ENCODE measurements around the gene TMEM201.
"Not testable (repeated sequence)": the region's sequence is repeated elsewhere in the genome, so short reads cannot be mapped to it uniquely, and the experiment has no call there.

The TMEM201 gene, protein sequence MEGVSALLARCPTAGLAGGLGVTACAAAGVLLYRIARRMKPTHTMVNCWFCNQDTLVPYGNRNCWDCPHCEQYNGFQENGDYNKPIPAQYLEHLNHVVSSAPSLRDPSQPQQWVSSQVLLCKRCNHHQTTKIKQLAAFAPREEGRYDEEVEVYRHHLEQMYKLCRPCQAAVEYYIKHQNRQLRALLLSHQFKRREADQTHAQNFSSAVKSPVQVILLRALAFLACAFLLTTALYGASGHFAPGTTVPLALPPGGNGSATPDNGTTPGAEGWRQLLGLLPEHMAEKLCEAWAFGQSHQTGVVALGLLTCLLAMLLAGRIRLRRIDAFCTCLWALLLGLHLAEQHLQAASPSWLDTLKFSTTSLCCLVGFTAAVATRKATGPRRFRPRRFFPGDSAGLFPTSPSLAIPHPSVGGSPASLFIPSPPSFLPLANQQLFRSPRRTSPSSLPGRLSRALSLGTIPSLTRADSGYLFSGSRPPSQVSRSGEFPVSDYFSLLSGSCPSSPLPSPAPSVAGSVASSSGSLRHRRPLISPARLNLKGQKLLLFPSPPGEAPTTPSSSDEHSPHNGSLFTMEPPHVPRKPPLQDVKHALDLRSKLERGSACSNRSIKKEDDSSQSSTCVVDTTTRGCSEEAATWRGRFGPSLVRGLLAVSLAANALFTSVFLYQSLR

DNA sequence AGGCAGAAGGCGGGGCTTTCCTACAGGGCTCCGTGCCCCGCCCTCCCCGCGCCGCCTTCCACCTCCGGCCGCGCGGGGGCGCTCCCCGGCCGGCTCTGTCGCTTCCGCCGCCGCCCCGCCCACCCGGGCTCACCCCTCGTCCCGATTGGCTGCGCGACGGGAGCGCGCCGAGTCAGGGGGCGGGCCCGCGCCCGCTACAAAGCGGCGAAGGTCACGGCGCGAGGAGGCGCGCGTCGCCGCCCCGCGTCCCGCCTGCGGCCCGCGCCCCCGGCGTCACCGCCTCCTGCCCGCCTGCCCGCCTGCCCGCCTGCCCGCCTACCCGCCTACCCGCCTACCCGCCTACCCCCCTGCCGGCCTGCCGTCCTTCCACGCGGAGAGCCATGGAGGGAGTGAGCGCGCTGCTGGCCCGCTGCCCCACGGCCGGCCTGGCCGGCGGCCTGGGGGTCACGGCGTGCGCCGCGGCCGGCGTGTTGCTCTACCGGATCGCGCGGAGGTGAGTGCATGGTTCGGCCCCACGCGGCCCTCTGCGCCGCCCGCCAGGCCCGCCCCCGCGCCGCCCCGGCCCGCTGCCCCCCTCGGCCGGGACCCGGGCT is at the start of gene TMEM201:
Gene TMEM201, plus strand, starts transcription at position 361 of the 593 bp plus-strand sequence. Its CDS starts 20 bp downstream, at position 381.
- peak; percentile 90 for DNase-seq

DNA sequence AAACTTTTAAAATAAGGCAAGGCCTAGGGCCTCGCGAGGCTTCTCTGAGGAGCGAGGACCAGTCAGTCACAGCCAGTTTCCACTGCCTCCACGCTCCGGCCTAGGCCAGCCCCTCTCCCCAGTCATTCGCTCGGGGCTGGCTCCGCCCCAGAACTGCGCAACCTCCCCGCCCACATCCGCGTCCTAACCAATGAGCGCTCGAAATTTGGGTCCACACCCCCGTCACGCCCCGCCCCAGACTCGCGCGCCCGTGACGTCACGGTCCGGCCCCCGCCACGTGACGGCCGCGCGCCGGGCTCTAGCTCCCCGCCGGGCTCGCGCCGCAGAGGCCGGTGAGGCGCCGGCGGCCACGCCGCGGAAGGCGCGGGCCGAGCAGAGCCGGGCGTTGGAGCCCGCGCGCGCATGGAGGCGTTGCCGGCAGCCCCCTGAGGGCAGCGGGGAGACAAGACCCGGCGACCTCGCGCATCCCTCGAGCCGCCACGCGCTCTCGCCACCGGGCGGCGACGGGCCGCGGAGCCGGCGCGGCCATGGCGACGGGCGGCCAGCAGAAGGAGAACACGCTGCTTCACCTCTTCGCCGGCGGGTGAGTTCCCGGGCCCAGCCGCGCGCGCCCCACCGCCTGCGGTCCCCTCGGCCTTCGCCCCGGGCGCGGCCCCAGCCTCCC is 49.4 kb upstream of the TMEM201 start, which contains the start of gene SLC25A33:
Gene SLC25A33, plus strand, starts transcription at position 301 of the 664 bp plus-strand sequence. Its CDS starts 227 bp downstream, at position 528.
- DNase-seq, result peak; percentile 95

DNA sequence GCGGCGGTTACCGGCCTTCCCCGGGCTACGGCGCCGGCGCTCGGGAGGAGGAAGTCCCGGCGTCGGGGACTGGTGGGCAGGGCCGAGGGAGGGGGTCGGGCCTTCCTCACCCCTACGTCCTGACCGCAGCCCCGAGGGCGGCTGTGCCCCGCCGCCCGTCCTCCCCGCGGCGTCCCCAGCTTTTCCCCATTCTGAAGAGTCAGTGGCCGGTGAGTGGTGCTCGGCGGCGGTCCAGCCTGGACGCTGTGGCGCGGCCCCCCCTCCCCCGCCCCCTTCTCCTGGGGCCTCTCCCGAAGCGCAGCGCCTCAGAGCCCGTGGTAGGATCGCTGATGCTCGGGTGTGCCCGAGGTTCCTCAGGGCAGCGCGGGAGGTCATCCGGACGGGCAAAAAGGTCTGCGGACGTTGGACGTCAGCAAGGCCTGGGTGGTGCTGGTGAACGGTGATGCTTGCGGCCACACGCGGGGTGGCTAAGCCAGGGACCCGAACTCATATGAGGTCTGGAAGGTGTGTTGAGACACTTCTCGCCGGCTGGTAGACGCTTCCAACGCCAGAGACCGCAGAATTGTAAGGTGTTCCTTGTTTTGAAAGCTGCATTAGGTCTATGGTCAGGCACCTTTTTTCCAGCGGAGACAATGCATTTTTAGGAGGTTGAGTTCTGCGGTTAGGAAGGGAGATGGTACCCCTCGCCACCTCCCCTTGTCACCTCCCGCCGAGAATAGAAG is 48.7 kb upstream of the TMEM201 start:
- peak; percentile 26 for DNase-seq

DNA sequence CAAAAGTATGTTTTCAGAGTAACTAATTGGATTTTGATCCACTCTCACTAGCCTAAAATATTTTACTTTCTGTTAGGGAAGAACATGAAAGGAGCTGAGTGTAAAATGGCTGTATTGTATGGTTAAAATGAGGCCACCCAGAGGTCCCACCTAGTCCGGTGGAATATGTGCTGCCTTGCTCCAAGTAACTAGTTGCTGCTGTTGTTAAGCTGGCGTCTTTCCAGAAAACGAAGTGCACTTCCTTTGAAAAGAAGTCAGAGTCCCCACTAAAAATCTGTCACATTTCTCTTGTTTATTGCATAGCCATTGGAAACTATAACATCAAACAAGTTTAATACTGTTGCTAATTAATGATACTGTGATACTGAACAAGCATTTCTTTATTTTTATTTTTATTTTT is 46.3 kb upstream of the TMEM201 start:
- no peak for DNase-seq

DNA sequence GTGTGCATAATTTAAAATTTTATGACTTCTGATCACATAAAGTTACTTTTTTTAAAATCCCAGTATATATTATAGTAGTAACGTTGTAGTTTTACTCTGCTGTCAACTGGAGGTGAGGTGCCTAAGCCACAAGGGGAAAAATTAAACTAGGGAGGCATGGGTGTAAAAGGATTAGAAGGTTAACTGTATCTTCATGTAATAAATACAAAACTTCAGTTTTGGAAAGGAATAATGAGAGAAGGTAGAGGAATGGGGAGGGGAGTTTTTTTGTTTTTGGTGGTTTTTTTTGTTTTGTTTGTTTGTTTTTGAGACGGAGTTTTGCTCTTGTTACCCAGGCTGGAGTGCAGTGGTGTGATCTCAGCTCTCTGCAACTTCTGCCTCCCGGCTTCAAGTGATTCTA is 43.8 kb upstream of the TMEM201 start:
- DNase-seq, result no peak

DNA sequence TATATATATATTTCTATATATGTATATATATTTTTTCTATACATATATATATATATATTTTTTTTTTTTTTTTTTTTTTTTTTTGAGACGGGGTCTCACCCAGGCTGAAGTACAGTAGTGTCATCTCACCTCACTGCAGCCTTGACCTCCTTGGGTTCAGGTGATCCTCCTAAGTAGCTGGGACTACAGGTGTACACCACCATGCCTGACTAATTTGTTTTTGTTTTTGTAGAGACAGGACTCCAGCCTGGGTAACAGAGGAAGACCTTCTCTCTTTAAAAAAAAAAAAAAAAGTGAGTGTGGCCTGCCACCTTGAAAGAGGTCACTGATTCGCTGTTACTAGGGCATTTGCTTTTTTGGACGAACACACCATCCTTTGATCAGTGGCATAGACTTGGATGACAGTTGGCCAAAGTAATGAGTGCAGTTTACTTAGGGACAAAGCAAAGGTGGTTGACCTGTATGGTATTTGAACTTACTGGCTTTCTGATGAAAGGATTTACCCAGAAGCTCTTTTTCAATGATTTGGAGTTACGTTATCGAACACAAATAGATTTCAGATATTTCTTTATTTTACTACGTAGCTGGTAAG is 38.7 kb upstream of the TMEM201 start:
- DNase-seq, result no peak

DNA sequence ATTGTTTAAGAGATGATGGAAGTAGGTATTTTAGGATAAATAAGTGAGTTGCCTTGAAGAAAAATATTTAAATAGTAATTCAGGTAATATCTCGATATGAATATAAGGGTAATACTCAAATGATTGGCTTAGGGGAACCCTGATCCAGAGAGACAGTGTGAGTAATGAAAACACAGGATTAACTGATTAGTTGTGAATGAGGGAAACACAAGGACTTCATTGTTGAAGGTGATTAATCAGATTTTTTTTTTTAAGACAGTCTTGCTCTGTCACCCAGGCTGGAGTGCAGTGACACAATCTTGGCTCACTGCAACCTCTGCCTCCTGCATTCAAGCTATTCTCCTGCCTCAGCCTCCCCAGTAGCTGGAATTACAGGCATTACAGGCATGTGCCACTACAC is 36.7 kb upstream of the TMEM201 start:
- DNase-seq, result no peak

DNA sequence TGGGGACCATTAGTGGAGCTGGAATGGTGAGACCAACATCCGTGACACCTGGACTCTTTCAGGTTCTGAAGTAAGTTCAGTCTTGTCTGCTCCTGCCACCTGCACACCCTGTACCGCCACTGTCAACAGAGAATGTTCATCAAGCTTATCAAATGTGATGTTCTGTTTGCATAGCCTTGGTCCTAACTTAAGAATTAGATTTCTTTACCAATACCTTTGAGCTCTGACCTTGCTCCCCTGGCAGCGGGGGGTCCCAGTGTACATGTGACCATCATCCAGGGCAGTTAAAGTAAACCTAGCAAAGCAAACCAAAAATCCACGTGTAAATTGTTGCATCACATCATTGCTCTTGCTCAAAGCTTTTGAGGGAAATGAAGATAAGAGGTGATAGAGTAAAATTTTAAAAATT is 35.0 kb upstream of the TMEM201 start:
- no peak for DNase-seq

DNA sequence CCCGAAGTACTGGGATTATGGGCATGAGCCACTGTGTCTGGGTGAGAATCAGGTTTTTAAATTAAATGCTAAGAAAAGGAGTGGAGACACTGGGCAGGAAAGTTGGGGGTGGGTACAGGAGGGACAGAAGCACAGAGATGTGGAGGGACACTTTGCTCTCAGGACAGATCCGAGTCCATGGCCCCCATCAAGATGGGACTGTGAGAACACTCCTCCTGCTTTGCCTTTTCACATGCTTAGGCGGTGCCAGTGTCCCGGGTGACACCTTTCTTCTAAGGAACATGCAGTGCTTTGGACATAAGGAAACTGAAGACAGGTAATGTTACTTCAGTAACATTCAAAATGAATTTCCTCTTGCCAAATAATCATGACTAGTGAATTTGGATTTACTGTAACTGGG is 32.8 kb upstream of the TMEM201 start:
- no peak for DNase-seq

DNA sequence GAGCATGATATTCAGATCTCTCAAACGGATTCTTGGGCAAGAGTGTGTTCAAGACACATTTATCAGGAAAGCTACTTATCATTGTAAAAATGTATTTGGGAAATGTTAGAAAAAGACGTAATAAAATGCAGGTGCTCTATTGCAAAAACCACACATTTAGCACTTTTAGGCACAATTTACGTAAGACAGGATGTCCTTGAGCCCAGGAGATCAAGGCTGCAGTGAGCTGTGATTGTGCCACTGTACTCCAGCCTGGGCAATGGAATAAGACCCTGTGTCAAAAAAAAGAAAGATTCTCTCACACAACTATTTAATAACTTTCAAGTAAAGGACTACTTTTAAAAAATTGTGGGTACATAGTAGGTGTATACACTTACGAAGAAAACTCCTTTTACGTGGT is 31.1 kb upstream of the TMEM201 start:
- no peak for DNase-seq

DNA sequence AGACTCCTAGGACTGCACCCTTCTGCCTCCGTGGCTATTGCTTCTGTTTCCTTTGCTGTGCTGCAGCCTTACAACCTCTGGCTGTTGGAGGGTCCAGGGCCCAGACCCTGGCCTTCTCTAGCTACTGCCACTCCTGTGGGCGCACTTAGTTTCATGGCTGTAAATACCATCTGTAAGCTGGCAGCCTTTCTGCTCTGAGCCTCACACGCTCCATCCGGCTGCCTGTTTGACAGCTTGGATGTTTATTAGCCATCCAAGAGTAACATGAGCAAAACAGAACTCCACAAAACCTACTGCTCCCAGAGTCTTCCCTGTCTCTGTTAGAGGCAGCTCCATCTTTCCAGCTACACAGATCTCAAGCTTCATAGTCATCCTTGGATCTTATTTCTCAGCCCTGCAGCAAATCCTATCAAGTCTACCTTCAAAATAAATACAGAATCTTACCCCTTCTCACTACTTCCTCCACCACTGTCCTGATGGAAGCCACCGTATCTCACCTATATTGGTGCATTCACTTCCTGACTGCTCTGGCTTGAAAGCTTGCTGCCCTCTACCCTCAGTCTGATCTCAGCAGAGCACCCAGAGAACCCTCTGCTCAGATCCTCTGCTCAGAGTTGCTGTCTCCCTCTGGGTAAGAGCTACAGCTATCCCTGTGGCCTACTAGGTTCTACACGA is 30.3 kb upstream of the TMEM201 start:
- DNase-seq, result no peak

DNA sequence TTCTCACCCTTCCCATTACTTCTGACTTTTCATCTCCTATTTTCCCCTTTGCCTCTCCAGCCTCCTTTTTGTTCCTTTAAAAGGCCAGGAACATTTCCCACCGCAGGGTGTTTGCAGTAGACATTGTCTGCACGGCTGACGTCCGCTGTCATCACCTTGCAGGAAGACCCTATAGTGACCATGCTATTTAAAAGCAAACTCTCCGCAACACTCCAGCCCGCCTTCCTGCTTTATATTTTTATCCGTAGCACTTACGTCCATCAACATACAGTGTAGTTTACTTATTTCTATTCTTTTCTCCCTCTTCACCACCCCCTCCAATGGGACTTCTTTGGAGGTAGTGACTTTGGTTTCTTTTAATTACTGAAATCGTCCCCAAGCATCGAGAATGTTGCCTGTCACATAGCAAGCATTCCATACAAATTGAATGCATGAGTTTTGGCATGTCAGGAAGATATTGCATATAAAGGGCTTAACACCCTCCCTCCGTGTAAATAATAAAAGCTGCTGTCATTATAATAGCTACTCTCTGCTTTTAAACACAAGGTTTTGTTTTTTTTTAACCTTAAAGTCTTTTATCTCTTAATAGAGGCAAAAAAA is 29.7 kb upstream of the TMEM201 start:
- no peak for DNase-seq

DNA sequence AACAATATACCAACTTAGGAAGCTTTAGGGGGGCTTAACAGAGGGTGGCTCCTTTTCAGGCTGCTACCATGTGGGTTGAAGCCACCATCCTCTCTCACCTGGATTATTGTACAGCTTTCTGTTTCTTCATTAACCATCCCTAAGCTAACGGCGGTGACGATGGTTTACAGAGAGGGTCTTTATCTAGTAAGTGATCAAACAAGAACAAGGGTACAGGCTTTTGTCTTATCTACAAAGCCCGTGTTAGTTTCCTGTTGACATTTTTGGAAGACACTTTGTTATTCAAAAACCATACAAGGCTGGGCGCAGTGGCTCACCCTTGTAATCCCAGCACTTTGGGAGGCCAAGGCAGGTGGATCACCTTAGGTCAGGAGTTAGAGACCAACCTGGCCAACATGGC is 29.0 kb upstream of the TMEM201 start:
- no peak for DNase-seq

DNA sequence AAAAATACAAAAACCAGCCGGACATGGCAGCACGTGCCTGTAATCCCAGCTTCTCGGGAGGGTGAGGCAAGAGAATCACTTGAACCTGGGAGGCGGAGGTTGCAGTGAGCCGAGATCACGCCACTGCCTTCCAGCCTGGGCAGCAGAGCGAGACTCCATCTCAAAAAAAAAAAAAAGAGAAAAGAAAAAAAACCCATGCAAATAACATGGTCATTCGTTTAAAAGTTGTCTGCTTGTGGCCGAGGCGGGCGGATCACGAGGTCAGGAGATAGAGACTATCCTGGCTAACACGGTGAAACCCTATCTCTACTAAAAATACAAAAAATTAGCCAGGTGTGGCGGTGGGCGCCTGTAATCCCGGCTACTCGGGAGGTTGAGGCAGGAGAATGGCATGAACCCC is 28.6 kb upstream of the TMEM201 start:
- not testable (repeated sequence) for DNase-seq

DNA sequence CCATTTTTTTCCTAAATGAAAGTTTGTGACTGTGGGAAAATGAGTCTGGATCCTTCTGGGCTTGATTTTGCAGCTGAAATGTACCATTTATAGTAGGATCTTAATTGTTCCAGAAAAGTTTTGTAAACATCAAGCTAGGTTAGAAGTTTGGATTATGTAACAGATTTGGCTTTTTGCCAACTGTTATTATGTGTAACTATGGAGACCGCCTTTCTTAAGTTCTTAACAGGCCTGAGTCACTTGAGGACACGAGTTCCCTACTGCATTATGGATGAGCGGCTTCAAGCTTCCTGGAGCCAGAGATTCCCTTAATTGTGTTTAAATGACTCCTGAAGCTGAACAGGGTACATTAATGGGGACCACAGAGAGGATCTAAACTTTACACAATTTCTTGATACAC is 27.3 kb upstream of the TMEM201 start:
- DNase-seq, result no peak

DNA sequence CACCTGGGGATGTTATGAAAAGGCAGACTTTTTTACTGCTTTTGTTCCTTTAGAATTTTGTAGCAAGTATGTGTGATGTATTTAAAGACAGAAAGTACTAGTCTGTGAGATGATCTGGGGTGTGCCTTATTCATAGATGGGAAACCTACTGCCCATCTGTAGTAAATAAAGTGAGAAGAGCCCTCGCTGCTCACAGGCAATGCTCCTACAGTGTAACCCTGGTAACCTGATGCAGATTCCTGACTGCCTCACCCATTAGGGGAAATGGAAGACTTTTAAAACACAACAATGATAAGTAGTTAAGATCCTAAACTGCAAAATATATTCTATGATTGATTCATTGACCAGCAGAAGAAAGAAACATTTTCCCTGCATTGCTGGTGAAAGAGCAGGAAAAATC is 19.4 kb upstream of the TMEM201 start:
- DNase-seq, result no peak

DNA sequence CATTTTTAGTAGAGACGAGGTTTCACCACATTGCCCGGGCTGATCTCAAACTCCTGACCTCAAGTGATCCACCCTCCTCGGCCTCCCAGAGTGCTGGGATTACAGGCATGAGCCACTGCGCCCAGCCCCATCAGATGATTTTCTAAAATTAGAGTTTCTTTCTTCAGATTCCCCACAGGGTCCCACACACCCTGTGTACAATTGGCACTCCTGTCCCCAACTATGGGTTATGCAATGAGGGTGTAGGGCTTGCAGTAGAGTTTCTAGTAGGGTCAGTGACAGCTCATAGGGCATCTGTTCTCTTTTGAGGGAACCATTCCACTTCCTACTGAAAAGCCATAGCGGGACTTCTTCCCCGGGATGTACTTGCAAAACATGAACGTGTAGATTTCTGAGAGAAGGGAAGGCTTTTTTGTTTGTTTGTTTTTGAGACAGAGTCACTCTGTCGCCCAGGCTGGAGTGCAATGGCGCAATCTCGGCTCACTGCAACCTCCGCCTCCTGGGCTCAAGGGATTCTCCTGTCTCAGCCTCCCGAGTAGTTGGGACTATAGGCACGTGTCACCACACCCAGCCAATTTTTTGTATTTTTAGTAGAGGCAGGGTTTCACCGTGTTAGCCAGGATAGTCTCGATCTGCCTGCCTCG is 17.7 kb upstream of the TMEM201 start:
- not testable (repeated sequence) for DNase-seq

DNA sequence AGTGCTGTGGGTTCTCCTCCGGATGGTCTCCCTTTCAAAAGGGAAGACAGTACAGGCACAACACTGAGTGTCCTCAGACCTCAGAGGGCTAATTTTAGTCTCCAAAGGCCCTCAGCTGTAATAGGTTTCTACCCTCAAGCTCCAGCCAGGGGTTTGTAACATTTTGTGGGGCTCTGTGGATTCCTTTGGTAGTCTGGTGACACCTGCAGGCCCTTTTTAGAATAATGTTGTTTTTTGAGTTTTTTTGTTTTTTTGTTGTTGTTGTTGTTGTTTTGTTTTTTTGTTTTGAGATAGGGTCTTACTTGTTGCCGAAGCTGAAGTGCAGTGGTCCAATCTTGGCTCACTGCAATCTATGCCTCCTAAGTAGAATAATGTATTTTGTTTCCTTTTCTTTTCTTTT is 15.0 kb upstream of the TMEM201 start:
- DNase-seq, result no peak

DNA sequence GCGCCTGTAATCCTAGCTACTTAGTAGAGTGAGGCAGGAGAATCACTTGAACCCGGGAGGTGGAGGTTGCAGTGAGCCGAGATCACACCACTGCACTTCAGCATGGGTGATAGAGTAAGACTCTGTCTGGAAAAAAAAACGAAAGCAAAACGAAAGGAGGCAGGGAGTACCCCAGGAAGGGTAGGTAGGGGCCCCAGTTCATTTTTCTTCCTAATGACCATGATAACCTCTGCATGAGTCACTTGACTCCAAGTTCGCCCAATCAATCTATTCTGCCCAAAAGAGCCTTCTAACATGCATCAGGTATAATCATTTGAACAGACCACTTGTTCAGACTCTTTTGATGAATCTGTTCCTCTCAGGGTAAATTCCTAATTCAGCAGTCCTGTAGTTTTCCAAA is 13.2 kb upstream of the TMEM201 start:
- DNase-seq, result no peak

DNA sequence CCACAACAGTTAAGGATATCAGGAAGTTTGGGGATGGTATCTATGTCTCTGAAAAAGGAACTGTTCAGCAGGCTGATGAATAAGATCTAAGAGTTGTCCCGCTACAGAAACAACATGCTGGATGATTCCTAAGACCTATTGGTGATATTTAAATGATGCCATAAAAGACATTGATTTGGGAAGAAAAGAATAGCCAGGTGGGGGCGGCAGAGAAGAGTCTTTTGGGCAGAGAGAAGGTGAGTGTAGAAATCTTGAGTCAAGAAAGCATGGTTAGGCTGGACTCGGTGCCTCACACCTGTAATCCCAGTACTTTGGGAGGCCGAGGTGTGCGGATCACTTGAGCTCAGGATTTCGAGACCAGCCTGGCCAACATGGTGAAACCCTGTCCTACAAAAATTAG is 11.8 kb upstream of the TMEM201 start:
- no peak for DNase-seq

DNA sequence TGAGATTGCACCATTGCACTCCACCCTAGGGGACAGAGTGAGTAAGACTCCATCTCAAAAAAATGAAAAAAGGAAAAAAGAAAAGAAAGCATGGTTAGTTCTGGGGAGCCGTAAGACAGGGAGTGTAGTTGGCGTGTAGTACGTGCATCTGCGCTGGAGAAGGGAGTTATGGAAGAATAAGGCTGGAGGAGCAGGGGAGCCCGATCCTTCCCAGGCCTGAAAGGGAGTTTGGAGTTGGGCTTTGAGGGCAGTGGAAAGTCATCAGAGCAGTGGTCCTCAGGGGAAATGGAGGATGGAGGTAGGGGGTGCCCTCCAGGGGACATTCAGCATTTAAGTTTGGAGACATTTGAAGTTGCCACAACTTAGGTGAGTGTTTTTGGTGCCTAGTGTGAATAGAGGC is 11.3 kb upstream of the TMEM201 start:
- DNase-seq, result no peak

Measured in activated CD4-positive, alpha-beta T cell treated with anti-CD3 and anti-CD28 coated beads for 1 hour (primary cell).